Uterus (tissue), 2 donors: ENCODE data around the gene LRRC52.

Source experiments
- CTCF ChIP-seq, 4 experiments: fragments of 200-600 bp in 2 of 4; fragments of 450-650 bp in 2 of 4; sonication (generic) in 2 of 4; IDR thresholded peaks; one replicate each; pipeline ENCODE4 v1.5.1; 2016 to 2019; ENCODE audit warnings: antibody characterized with exemption in 4 of 4, mild to moderate bottlenecking in 2 of 4, moderate library complexity in 1 of 4
- POLR2A ChIP-seq, 2 donors: fragments of 450-650 bp; IDR thresholded peaks; one replicate each; pipeline ENCODE4 v1.6.1; 2016; ENCODE audit warnings: antibody characterized with exemption in 2 of 2, mild to moderate bottlenecking in 1 of 2, moderate library complexity in 1 of 2

- TF ChIP-seq CTCF (IDR thresholded peaks at IDR 0.05) (no peak), POLR2A (IDR thresholded peaks at IDR 0.05) (no peak)
These were observed at the start of gene LRRC52 for GRCh38 chr1:165543532-165544438.
